H9 (cell line): ENCODE data around the gene CLMP. TPM values are rescaled to one million over a fixed set of nuclear protein-coding genes. Genes with fewer than 3 reads are reported as not detected.

ENCODE experiments used
- DNase-seq: peaks from one replicate; pipeline ENCODE4 v3.0.0-alpha.2; 2017
- H2AFZ ChIP-seq: one replicate; pipeline ENCODE4 v1.6.1; 2013; ENCODE audit warnings: mild to moderate bottlenecking, low read length, control low read depth, moderate library complexity
- H2AK5ac ChIP-seq: 2 replicates; pipeline ENCODE4 v1.6.1; 2013; ENCODE audit warnings: low read length, control low read depth, mixed read lengths; ENCODE audit not compliant: insufficient read length
- H2BK120ac ChIP-seq: one replicate; pipeline ENCODE4 v1.6.1; 2013; ENCODE audit warnings: low read depth, mild to moderate bottlenecking, low read length, control low read depth, inconsistent platforms; ENCODE audit not compliant: poor library complexity, severe bottlenecking
- H2BK12ac ChIP-seq: 2 replicates; pipeline ENCODE4 v1.6.1; 2013; ENCODE audit warnings: low read length, control low read depth, mixed read lengths, low read depth; ENCODE audit not compliant: insufficient read length
- H2BK15ac ChIP-seq: 2 replicates; pipeline ENCODE4 v1.6.1; 2013; ENCODE audit warnings: low read depth, low read length, control low read depth
- H2BK20ac ChIP-seq: one replicate; pipeline ENCODE4 v1.6.1; 2013; ENCODE audit warnings: low read depth, mild to moderate bottlenecking, low read length, control low read depth, inconsistent platforms; ENCODE audit not compliant: poor library complexity, severe bottlenecking
- H2BK5ac ChIP-seq: 2 replicates; pipeline ENCODE4 v1.6.1; 2013; ENCODE audit warnings: low read length, control low read depth, mixed read lengths; ENCODE audit not compliant: insufficient read length
- H3K14ac ChIP-seq: 2 replicates; pipeline ENCODE4 v1.6.1; 2013; ENCODE audit warnings: low read length, control low read depth; ENCODE audit not compliant: insufficient read depth
- H3K18ac ChIP-seq: 2 replicates; pipeline ENCODE4 v1.6.1; 2013; ENCODE audit warnings: low read depth, mild to moderate bottlenecking, mixed read lengths, low read length, control low read depth; ENCODE audit not compliant: insufficient read length
- H3K23ac ChIP-seq: 2 replicates; pipeline ENCODE4 v1.6.1; 2013; ENCODE audit warnings: low read length, control low read depth, mixed read lengths, low read depth; ENCODE audit not compliant: insufficient read length
- H3K23me2 ChIP-seq: 2 replicates; pipeline ENCODE4 v1.6.1; 2013; ENCODE audit warnings: low read depth, mild to moderate bottlenecking, mixed read lengths, low read length, control low read depth; ENCODE audit not compliant: insufficient read length, poor library complexity, severe bottlenecking
- H3K27ac ChIP-seq: 2 replicates; pipeline ENCODE4 v1.5.1; 2013; ENCODE audit warnings: low read length, control low read depth, mixed read lengths, low read depth; ENCODE audit not compliant: insufficient read length
- H3K27me3 ChIP-seq: 2 replicates; pipeline ENCODE4 v1.6.1; 2013; ENCODE audit warnings: low read length, control low read depth, inconsistent platforms; ENCODE audit not compliant: insufficient read depth
- H3K4ac ChIP-seq: 2 replicates; pipeline ENCODE4 v1.6.1; 2013; ENCODE audit warnings: low read depth, mild to moderate bottlenecking, control low read depth, inconsistent platforms, low read length, moderate library complexity
- H3K4me1 ChIP-seq: 2 replicates; pipeline ENCODE4 v1.6.1; 2013; ENCODE audit warnings: low read length, control low read depth, inconsistent platforms; ENCODE audit not compliant: insufficient read depth
- H3K4me2 ChIP-seq: 2 replicates; pipeline ENCODE4 v1.6.1; 2013; ENCODE audit warnings: low read length, control low read depth, mixed read lengths; ENCODE audit not compliant: insufficient read length, insufficient read depth
- H3K56ac ChIP-seq: 2 replicates; pipeline ENCODE4 v1.6.1; 2013; ENCODE audit warnings: low read depth, mild to moderate bottlenecking, mixed read lengths, low read length, control low read depth; ENCODE audit not compliant: insufficient read length
- H3K79me1 ChIP-seq: 2 replicates; pipeline ENCODE4 v1.6.1; 2013; ENCODE audit warnings: low read depth, mild to moderate bottlenecking, moderate library complexity, low read length, control low read depth, inconsistent platforms; ENCODE audit not compliant: insufficient read depth, poor library complexity, severe bottlenecking
- H3K79me2 ChIP-seq: 2 replicates; pipeline ENCODE4 v1.6.1; 2013; ENCODE audit warnings: low read length, control low read depth, inconsistent platforms; ENCODE audit not compliant: insufficient read depth
- H3K9ac ChIP-seq: 2 replicates; pipeline ENCODE4 v1.6.1; 2013; ENCODE audit warnings: low read length, control low read depth, mixed read lengths; ENCODE audit not compliant: insufficient read length; ENCODE audit errors: extremely low read depth
- H3K9me3 ChIP-seq: one replicate; pipeline ENCODE4 v1.6.1; 2013; ENCODE audit warnings: low read depth, low read length, inconsistent platforms; ENCODE audit not compliant: control insufficient read depth
- H3T11ph ChIP-seq: one replicate; pipeline ENCODE4 v1.6.1; 2013; ENCODE audit warnings: mild to moderate bottlenecking, low read length, control low read depth, inconsistent platforms
- H4K20me1 ChIP-seq: one replicate; pipeline ENCODE4 v1.6.1; 2013; ENCODE audit not compliant: control insufficient read depth, insufficient read length, insufficient read depth
- H4K5ac ChIP-seq: 2 replicates; pipeline ENCODE4 v1.6.1; 2013; ENCODE audit warnings: low read depth, mild to moderate bottlenecking, mixed read lengths, low read length, control low read depth; ENCODE audit not compliant: insufficient read length
- H4K8ac ChIP-seq: replicated peaks from 2 replicates; pipeline ENCODE4 v1.6.1; 2013; ENCODE audit warnings: low read length, control low read depth, mixed read lengths, low read depth; ENCODE audit not compliant: insufficient read length
- H4K91ac ChIP-seq: 2 replicates; pipeline ENCODE4 v1.6.1; 2013; ENCODE audit warnings: low read depth, mild to moderate bottlenecking, moderate library complexity, mixed read lengths, low read length, control low read depth; ENCODE audit not compliant: insufficient read length
- H3K27ac Mint-ChIP-seq, 3 experiments: 2 replicates in 2 of 3; 3 replicates in 1 of 3; pipeline ENCODE4 v1.8.0; 2020 to 2021; ENCODE audit warnings: mixed read lengths in 3 of 3, mild to moderate bottlenecking in 1 of 3, moderate library complexity in 1 of 3
- H3K27me3 Mint-ChIP-seq: 2 replicates; pipeline ENCODE4 v1.8.0; 2021; ENCODE audit warnings: low read depth, mild to moderate bottlenecking, moderate library complexity, mixed read lengths
- H3K36me3 Mint-ChIP-seq, 3 experiments: 2 replicates in 2 of 3; 3 replicates in 1 of 3; pipeline ENCODE4 v1.8.0; 2020 to 2021; ENCODE audit warnings: low read depth in 3 of 3, mixed read lengths in 3 of 3; ENCODE audit not compliant: insufficient read depth in 1 of 3
- H3K4me1 Mint-ChIP-seq, 2 experiments: 2 replicates each; pipeline ENCODE4 v1.8.0; 2020; ENCODE audit warnings: mixed read lengths in 2 of 2
- H3K4me3 Mint-ChIP-seq, 2 experiments: 2 replicates in 1 of 2; 3 replicates in 1 of 2; pipeline ENCODE4 v1.8.0; 2020 to 2021; ENCODE audit warnings: mild to moderate bottlenecking in 2 of 2, mixed read lengths in 2 of 2, moderate library complexity in 1 of 2
- H3K9me3 Mint-ChIP-seq, 2 experiments: 2 replicates in 1 of 2; 3 replicates in 1 of 2; pipeline ENCODE4 v1.8.0; 2020; ENCODE audit warnings: mild to moderate bottlenecking in 2 of 2, mixed read lengths in 2 of 2, moderate library complexity in 1 of 2
- WGBS: extraction: QIAGEN DNeasy Blood & Tissue Kit; methylation state at CpG from one replicate; pipeline ENCODE4 v1.1.7; 2013; ENCODE audit warnings: missing lambda C conversion rate, low lambda C conversion rate, mixed read lengths; ENCODE audit not compliant: insufficient read length; ENCODE audit errors: extremely low coverage; 5-methylcytosine and 5-hydroxymethylcytosine counted together
- total RNA-seq: library from RNA; stranded (reverse); gene quantifications from 2 replicates; pipeline ENCODE4 v1.2.1, GENCODE V29; 2021
- TF ChIP-seq, protein P1 (sequence below): fragments of 200-600 bp; sonication (generic); conservative IDR thresholded peaks from 3 replicates; pipeline ENCODE4 v1.8.0; 2021; ENCODE audit warnings: antibody characterized with exemption, mild to moderate bottlenecking

CLMP gene
- total RNA-seq, 1 experiment from 2014 or later = 13.8 TPM

DNA sequence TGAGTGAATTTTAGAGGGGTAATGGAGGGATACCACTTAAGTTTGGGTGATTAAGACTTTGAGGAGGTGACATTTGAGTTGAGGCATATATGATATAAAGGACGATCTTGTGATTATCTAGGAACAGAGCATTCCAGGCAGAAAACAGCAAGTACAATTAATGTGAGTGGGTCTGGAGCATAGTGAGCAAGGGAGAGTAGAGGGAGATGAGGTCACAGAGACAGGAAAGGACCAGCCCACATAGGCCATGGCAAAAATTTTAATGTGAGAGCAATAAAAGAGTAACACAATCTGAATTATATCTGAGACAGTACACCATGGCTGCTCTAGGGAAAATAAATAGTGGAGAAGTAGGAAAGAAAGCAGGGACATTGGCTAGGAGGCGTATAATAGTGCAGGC is 118.6 kb downstream of the CLMP start:
- no peak overlapping the region for H3K27ac ChIP-seq
- Mint-ChIP-seq H3K9me3 (no peaks in the 10 kb centered on the region), H3K36me3 (peaks cover 5 to 15% (median 7%) of the 10 kb centered on the region in 3 experiments; a peak in 6 of 7 replicates), H3K4me3 (no peak overlapping the region), H3K27ac (0 out of 7 replicates have a peak overlapping the region, but pooled peaks of 1 of the 3 experiments have one; percentile 0), H3K27me3 (no peaks in the 10 kb centered on the region), H3K4me1 (peaks cover 20 to 23% of the 10 kb centered on the region in 2 experiments)
- no peak overlapping the region for H3K4ac ChIP-seq
- no peak overlapping the region for H3K18ac ChIP-seq
- no peak overlapping the region for H3K9ac ChIP-seq
- H4K8ac ChIP-seq = no peak overlapping the region
- no peak overlapping the region for H2AK5ac ChIP-seq
- H2BK120ac ChIP-seq = no peak overlapping the region
- H2BK5ac ChIP-seq = no peak overlapping the region
- no peaks in the 10 kb centered on the region for H4K20me1 ChIP-seq
- DNase-seq = no peak
- H3K79me2 ChIP-seq = no peaks in the 10 kb centered on the region
- H2BK20ac ChIP-seq = no peak overlapping the region
- no peak overlapping the region for H4K5ac ChIP-seq
- no peaks in the 10 kb centered on the region for H3K4me1 ChIP-seq
- H2BK15ac ChIP-seq = no peak overlapping the region
- no peak overlapping the region for H3T11ph ChIP-seq
- TF ChIP-seq, protein P1, sequence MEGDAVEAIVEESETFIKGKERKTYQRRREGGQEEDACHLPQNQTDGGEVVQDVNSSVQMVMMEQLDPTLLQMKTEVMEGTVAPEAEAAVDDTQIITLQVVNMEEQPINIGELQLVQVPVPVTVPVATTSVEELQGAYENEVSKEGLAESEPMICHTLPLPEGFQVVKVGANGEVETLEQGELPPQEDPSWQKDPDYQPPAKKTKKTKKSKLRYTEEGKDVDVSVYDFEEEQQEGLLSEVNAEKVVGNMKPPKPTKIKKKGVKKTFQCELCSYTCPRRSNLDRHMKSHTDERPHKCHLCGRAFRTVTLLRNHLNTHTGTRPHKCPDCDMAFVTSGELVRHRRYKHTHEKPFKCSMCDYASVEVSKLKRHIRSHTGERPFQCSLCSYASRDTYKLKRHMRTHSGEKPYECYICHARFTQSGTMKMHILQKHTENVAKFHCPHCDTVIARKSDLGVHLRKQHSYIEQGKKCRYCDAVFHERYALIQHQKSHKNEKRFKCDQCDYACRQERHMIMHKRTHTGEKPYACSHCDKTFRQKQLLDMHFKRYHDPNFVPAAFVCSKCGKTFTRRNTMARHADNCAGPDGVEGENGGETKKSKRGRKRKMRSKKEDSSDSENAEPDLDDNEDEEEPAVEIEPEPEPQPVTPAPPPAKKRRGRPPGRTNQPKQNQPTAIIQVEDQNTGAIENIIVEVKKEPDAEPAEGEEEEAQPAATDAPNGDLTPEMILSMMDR = no peak
- H3K23me2 ChIP-seq = no peaks in the 10 kb centered on the region
- no peak overlapping the region for H4K91ac ChIP-seq
- H2AFZ ChIP-seq = no peak overlapping the region
- no peak overlapping the region for H3K23ac ChIP-seq
- H3K79me1 ChIP-seq = no peaks in the 10 kb centered on the region
- WGBS = no CpG with 5 or more reads among the region's 2 CpGs
- no peak overlapping the region for H2BK12ac ChIP-seq
- no peak overlapping the region for H3K4me2 ChIP-seq
- H3K27me3 ChIP-seq = no peaks in the 10 kb centered on the region
- H3K14ac ChIP-seq = no peak overlapping the region
- no peaks in the 10 kb centered on the region for H3K9me3 ChIP-seq
- H3K56ac ChIP-seq = no peak overlapping the region
